ENCODE data around the gene NFKBIZ. TPM values are rescaled to one million over a fixed set of nuclear protein-coding genes. Genes with fewer than 3 reads are reported as not detected.
A peak's percentile ranks its signal among the peaks of the same experiment; 100 is the strongest.

NFKBIZ gene
- total RNA-seq, 2 donors from 2014 or later, result 206 to 225 TPM

- TF ChIP-seq CTCF (IDR thresholded peaks at IDR 0.05), result no peak
- Histone ChIP-seq H3K4me1 (ENCODE audit: control insufficient read depth in 1 of 2, low read depth in 2 of 2) (peaks cover 25 to 46% of the 10 kb centered on the region in 2 donors), H3K4me3 (peak overlapping the region; percentile 82), H3K36me3 (no peaks in the 10 kb centered on the region), H3K9me3 (no peaks in the 10 kb centered on the region), H3K27me3 (replicated peaks; ENCODE audit: insufficient read depth) (no peaks in the 10 kb centered on the region), H3K27ac (peak overlapping the region; percentile 83 to 90)
- DNase-seq (ENCODE audit: low spot score) (peak; percentile 78), ATAC-seq (ENCODE audit: insufficient number of reproducible peaks, low FRiP score, low read depth) (peak; percentile 78)
These were observed 21.8 kb upstream of the NFKBIZ start for GRCh38 chr3:101827211-101828174.

GRCh38 chr3:101828276-101828675, 21.0 kb upstream of the NFKBIZ start:
- DNase-seq (ENCODE audit: low spot score), result no peak
- TF ChIP-seq CTCF (IDR thresholded peaks at IDR 0.05), result no peak
- Histone ChIP-seq H3K36me3 (no peaks in the 10 kb centered on the region), H3K4me1 (ENCODE audit: control insufficient read depth in 1 of 2, low read depth in 2 of 2) (peaks cover 25 to 46% of the 10 kb centered on the region in 2 donors), H3K27ac (peak overlapping the region; percentile 83 to 90), H3K9me3 (no peaks in the 10 kb centered on the region), H3K27me3 (replicated peaks; ENCODE audit: insufficient read depth) (no peaks in the 10 kb centered on the region), H3K4me3 (peak overlapping the region; percentile 82)
- no peak for ATAC-seq (ENCODE audit: insufficient number of reproducible peaks, low FRiP score, low read depth)

GRCh38 chr3:101828691-101829436, 20.4 kb upstream of the NFKBIZ start:
- DNase-seq (ENCODE audit: low spot score), result peak; percentile 47
- peaks cover 25 to 46% of the 10 kb centered on the region in 2 donors for H3K4me1 ChIP-seq (ENCODE audit: control insufficient read depth in 1 of 2, low read depth in 2 of 2)

GRCh38 chr3:101829437-101829830, 19.9 kb upstream of the NFKBIZ start:
- H3K36me3 ChIP-seq, result no peaks in the 10 kb centered on the region
- peaks cover 25 to 46% of the 10 kb centered on the region in 2 donors for H3K4me1 ChIP-seq (ENCODE audit: control insufficient read depth in 1 of 2, low read depth in 2 of 2)
- H3K4me3 ChIP-seq, result peak overlapping the region; percentile 82
- TF ChIP-seq CTCF (IDR thresholded peaks at IDR 0.05), result no peak
- H3K27ac ChIP-seq, result peak overlapping the region; percentile 83 to 90
- H3K27me3 ChIP-seq (replicated peaks; ENCODE audit: insufficient read depth), result no peaks in the 10 kb centered on the region
- H3K9me3 ChIP-seq, result no peaks in the 10 kb centered on the region
- no peak for ATAC-seq (ENCODE audit: insufficient number of reproducible peaks, low FRiP score, low read depth)
- no peak for DNase-seq (ENCODE audit: low spot score)

More at GRCh38 chr3:101828691-101829436, 20.4 kb upstream of the NFKBIZ start:
- Histone ChIP-seq H3K4me3 (peak overlapping the region; percentile 82), H3K9me3 (no peaks in the 10 kb centered on the region), H3K27ac (peak overlapping the region; percentile 83 to 90), H3K27me3 (replicated peaks; ENCODE audit: insufficient read depth) (no peaks in the 10 kb centered on the region), H3K36me3 (no peaks in the 10 kb centered on the region)
- ATAC-seq (ENCODE audit: insufficient number of reproducible peaks, low FRiP score, low read depth), result peak; percentile 76
- TF ChIP-seq CTCF (IDR thresholded peaks at IDR 0.05), result no peak

- no peak for DNase-seq (ENCODE audit: low spot score)
- Histone ChIP-seq H3K36me3 (no peaks in the 10 kb centered on the region), H3K9me3 (no peaks in the 10 kb centered on the region), H3K4me1 (ENCODE audit: control insufficient read depth in 1 of 2, low read depth in 2 of 2) (peaks cover 25 to 46% of the 10 kb centered on the region in 2 donors), H3K4me3 (peak overlapping the region; percentile 82), H3K27ac (peak overlapping the region; percentile 83 to 90), H3K27me3 (replicated peaks; ENCODE audit: insufficient read depth) (no peaks in the 10 kb centered on the region)
- no peak for TF ChIP-seq CTCF (IDR thresholded peaks at IDR 0.05)
- no peak for ATAC-seq (ENCODE audit: insufficient number of reproducible peaks, low FRiP score, low read depth)
These were observed 19.4 kb upstream of the NFKBIZ start for GRCh38 chr3:101829874-101830273.

All from thoracic aorta (tissue), 2 donors.